K562 (cell line): Measurements from ENCODE around the gene LYAR. TPM values are rescaled to one million over a fixed set of nuclear protein-coding genes. Genes with fewer than 3 reads are reported as not detected.

Experiments used
- CCAR2 ChIP-seq: fragments of 200-400 bp; formaldehyde crosslinking; IDR thresholded peaks from 2 replicates; pipeline ENCODE4 v1.6.1; 2017; ENCODE audit warnings: mild to moderate bottlenecking, low read depth, low read length
- CTBP1 ChIP-seq: fragments of 450-650 bp; IDR thresholded peaks from 2 replicates; pipeline ENCODE4 v1.6.1; 2016; ENCODE audit warnings: borderline replicate concordance
- FOXK1 ChIP-seq: sonication (generic); formaldehyde crosslinking; IDR thresholded peaks from 2 replicates; pipeline ENCODE4 v1.8.0; 2022; ENCODE audit warnings: missing genetic modification reagents, mild to moderate bottlenecking, borderline replicate concordance
- JUND ChIP-seq, 2 experiments: IDR thresholded peaks; 2 replicates in 1 of 2; 3 replicates in 1 of 2; pipeline ENCODE4 v1.6.1; 2011; ENCODE audit warnings: borderline replicate concordance in 2 of 2, low read depth in 2 of 2, low read length in 2 of 2, improper control_type of control experiment in 1 of 2, missing biosample characterization in 1 of 2, missing genetic modification characterization in 1 of 2, missing genetic modification reagents in 1 of 2
- MAFF ChIP-seq: IDR thresholded peaks from 2 replicates; pipeline ENCODE4 v1.6.1; 2012; ENCODE audit warnings: low read length, improper control_type of control experiment
- MED1 ChIP-seq: sonication (generic); formaldehyde crosslinking; IDR thresholded peaks from 2 replicates; pipeline ENCODE4 v1.8.1; 2023; ENCODE audit warnings: missing genetic modification reagents, borderline replicate concordance
- POLR2A ChIP-seq: fragments of 450-650 bp; conservative IDR thresholded peaks from 2 replicates; pipeline ENCODE4 v1.6.1; 2016
- RNF2 ChIP-seq: sonication (generic); IDR thresholded peaks from 2 replicates; pipeline ENCODE4 v1.6.1; 2016
- TEAD1 ChIP-seq, 2 experiments: fragments of 450-650 bp in 1 of 2; sonication (generic) in 1 of 2; formaldehyde crosslinking; IDR thresholded peaks; 2 replicates each; pipeline versions ENCODE4 v1.4.0 to v1.8.0; 2020 to 2022; ENCODE audit warnings: mild to moderate bottlenecking in 2 of 2, missing genetic modification reagents in 1 of 2
- TSC22D4 ChIP-seq: fragments of 450-650 bp; IDR thresholded peaks from 2 replicates; pipeline ENCODE4 v1.6.1; 2016; ENCODE audit warnings: missing genetic modification characterization, missing biosample characterization, control low read depth
- ZFPM2 ChIP-seq: fragments of 250-450 bp; sonication (Bioruptor Pico); IDR thresholded peaks from 2 replicates; pipeline ENCODE4 v1.5.1; 2022; ENCODE audit warnings: mild to moderate bottlenecking
- ZSCAN32 ChIP-seq: fragments of 450-650 bp; formaldehyde crosslinking; IDR thresholded peaks from 2 replicates; pipeline ENCODE4 v1.4.0; 2020; ENCODE audit warnings: mild to moderate bottlenecking, moderate library complexity
- polyA plus RNA-seq, 8 experiments: library from polyadenylated mRNA; depleted of rRNA in 4 of 8; stranded (reverse) in 5 of 8; unstranded in 3 of 8; fragments of >200 nt; fragmentation: Nextera tagmentation in 2 of 8; fragmentation: Illumina TruSeq in 1 of 8; extraction: Ambion mirVana in 2 of 8; extraction: Trizol in 1 of 8; gene quantifications; 2 replicates each; pipeline versions ENCODE4 v1.2.1 to v1.2.3, GENCODE V29; 2011 to 2014; ENCODE audit warnings: inconsistent platforms in 1 of 8, missing spikeins in 1 of 8
- total RNA-seq, 7 experiments: library from RNA; depleted of rRNA in 6 of 7; stranded (reverse); fragments of >200 nt in 6 of 7; fragmentation: Illumina TruSeq in 2 of 7; extraction: Trizol in 2 of 7; gene quantifications; 2 replicates each; pipeline versions ENCODE4 v1.2.1 to v1.2.3, GENCODE V29; 2011 to 2021; ENCODE audit warnings: low replicate concordance in 1 of 7
- TF ChIP-seq, protein P1 (sequence below), 2 experiments: fragments of 450-650 bp; IDR thresholded peaks; 2 replicates each; pipeline ENCODE4 v1.6.1; 2016; ENCODE audit warnings: mild to moderate bottlenecking in 2 of 2, borderline replicate concordance in 1 of 2, low read depth in 1 of 2, moderate library complexity in 1 of 2
- TF ChIP-seq, protein P2 (sequence below): fragments of 450-650 bp; IDR thresholded peaks from 2 replicates; pipeline ENCODE4 v1.6.1; 2018; ENCODE audit not compliant: partially characterized antibody

The LYAR gene
- total and polyA plus RNA-seq, 9 of the 15 experiments (the other 6 are each of a cell fraction or from before 2014, with no cell fraction given), result 28.3 to 172 (median 127) TPM

GRCh38 chr4:4289941-4290850 is at the start of gene LYAR, which contains the start of gene ZBTB49 (continued):
- TF ChIP-seq, protein P1, sequence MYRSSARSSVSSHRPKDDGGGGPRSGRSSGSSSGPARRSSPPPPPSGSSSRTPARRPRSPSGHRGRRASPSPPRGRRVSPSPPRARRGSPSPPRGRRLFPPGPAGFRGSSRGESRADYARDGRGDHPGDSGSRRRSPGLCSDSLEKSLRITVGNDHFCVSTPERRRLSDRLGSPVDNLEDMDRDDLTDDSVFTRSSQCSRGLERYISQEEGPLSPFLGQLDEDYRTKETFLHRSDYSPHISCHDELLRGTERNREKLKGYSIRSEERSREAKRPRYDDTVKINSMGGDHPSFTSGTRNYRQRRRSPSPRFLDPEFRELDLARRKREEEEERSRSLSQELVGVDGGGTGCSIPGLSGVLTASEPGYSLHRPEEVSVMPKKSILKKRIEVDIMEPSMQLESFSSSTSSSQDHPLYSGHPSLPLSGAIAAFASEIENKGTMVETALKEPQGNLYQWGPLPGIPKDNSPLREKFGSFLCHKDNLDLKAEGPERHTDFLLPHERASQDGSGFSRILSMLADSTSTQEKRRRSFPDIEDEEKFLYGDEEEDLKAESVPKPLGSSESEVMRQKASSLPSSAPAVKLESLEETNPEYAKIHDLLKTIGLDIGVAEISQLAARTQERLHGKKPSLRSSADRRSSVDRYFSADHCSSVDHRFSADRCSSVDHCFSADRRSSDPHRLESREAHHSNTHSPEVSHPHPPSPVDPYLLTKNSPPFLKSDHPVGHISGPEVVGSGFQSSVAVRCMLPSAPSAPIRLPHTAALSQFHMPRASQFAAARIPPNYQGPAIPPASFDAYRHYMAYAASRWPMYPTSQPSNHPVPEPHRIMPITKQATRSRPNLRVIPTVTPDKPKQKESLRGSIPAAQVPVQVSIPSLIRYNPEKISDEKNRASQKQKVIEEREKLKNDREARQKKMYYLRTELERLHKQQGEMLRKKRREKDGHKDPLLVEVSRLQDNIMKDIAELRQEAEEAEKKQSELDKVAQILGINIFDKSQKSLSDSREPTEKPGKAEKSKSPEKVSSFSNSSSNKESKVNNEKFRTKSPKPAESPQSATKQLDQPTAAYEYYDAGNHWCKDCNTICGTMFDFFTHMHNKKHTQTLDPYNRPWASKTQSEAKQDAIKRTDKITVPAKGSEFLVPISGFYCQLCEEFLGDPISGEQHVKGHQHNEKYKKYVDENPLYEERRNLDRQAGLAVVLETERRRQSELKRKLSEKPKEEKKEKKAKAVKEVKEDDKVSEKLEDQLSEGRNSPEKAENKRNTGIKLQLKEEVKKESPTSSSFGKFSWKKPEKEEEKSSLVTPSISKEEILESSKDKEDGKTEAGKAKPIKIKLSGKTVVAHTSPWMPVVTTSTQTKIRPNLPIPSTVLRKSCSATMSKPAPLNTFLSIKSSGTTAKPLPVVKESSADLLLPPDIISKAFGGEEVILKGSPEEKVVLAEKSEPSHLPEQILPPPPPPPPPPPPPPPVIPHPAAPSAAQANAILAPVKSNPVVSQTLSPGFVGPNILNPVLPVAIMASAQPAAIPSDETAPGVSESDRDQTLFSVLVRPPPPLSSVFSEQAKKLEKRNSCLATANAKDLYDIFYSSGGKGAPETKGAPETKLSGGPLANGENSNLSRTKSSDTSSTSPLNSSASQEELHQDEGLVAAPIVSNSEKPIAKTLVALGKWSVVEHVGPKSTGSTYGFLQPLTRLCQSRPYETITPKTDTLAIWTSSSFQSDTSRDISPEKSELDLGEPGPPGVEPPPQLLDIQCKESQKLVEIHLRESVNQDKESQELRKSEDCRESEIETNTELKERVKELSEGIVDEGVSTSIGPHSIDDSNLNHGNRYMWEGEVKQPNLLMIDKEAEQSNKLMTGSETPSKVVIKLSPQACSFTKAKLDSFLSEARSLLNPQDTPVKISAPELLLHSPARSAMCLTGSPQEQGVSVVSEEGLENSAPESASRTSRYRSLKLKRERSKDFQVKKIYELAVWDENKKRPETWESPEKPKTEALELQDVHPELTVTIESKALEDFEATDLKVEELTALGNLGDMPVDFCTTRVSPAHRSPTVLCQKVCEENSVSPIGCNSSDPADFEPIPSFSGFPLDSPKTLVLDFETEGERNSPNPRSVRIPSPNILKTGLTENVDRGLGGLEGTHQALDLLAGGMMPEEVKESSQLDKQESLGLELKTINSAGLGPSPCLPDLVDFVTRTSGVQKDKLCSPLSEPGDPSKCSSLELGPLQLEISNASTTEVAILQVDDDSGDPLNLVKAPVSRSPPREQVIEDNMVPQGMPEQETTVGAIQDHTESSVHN (IDR thresholded peaks at IDR 0.05; ENCODE audit: borderline replicate concordance in 1 of 2, low read depth in 1 of 2), result no peak
- TF ChIP-seq JUND (IDR thresholded peaks at IDR 0.05; ENCODE audit: borderline replicate concordance, low read depth, low read length), result peak; percentile 59
- peak; percentile 18; the same call in 1 of the 3 replicates for TF ChIP-seq JUND (tag; IDR thresholded peaks at IDR 0.05; ENCODE audit: borderline replicate concordance, low read depth, low read length)
- TF ChIP-seq MAFF, result no peak
- no peak for TF ChIP-seq CCAR2
- no peak for TF ChIP-seq ZSCAN32 (CRISPR knock-in tag)
- peak in 1 of 2 experiments; percentile 88; a peak in 1 of 4 replicates for TF ChIP-seq TEAD1 (CRISPR knock-in tag; IDR thresholded peaks at IDR 0.05)
- TF ChIP-seq RNF2, result peak; percentile 36; the same call in 1 of the 2 replicates
- TF ChIP-seq TSC22D4 (tag), result no peak
- TF ChIP-seq POLR2A, result peak; percentile 92
- TF ChIP-seq, protein P2, sequence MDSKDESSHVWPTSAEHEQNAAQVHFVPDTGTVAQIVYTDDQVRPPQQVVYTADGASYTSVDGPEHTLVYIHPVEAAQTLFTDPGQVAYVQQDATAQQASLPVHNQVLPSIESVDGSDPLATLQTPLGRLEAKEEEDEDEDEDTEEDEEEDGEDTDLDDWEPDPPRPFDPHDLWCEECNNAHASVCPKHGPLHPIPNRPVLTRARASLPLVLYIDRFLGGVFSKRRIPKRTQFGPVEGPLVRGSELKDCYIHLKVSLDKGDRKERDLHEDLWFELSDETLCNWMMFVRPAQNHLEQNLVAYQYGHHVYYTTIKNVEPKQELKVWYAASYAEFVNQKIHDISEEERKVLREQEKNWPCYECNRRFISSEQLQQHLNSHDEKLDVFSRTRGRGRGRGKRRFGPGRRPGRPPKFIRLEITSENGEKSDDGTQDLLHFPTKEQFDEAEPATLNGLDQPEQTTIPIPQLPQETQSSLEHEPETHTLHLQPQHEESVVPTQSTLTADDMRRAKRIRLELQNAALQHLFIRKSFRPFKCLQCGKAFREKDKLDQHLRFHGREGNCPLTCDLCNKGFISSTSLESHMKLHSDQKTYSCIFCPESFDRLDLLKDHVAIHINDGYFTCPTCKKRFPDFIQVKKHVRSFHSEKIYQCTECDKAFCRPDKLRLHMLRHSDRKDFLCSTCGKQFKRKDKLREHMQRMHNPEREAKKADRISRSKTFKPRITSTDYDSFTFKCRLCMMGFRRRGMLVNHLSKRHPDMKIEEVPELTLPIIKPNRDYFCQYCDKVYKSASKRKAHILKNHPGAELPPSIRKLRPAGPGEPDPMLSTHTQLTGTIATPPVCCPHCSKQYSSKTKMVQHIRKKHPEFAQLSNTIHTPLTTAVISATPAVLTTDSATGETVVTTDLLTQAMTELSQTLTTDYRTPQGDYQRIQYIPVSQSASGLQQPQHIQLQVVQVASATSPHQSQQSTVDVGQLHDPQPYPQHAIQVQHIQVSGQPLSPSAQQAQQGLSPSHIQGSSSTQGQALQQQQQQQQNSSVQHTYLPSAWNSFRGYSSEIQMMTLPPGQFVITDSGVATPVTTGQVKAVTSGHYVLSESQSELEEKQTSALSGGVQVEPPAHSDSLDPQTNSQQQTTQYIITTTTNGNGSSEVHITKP, result no peak
- TF ChIP-seq MED1 (CRISPR knock-in tag), result no peak
- no peak for TF ChIP-seq ZFPM2 (CRISPR knock-in tag)
- no peak for TF ChIP-seq FOXK1 (CRISPR knock-in tag)
- peak; percentile 44; the same call in 1 of the 2 replicates for TF ChIP-seq CTBP1
